HAP-1 (cell line): ENCODE measurements around the gene U2SURP.
A peak's percentile ranks its signal among the peaks of the same experiment; 100 is the strongest.
"Not testable (repeated sequence)": the region's sequence is repeated elsewhere in the genome, so short reads cannot be mapped to it uniquely, and the experiment has no call there.

Experiments used
- DNase-seq, 2 experiments: peaks; one replicate each; pipeline ENCODE4 v3.0.0-alpha.2; 2016 to 2020; ENCODE audit warnings: low spot score in 2 of 2
- H3K27me3 ChIP-seq: fragments of 250-450 bp; sonication (Bioruptor Pico); 2 replicates; pipeline ENCODE4 v1.5.1; 2020; ENCODE audit warnings: low read depth, mild to moderate bottlenecking, moderate library complexity
- H3K36me3 ChIP-seq: fragments of 250-450 bp; sonication (Bioruptor Pico); replicated peaks from 2 replicates; pipeline ENCODE4 v1.5.1; 2020; ENCODE audit warnings: mild to moderate bottlenecking
- H3K4me1 ChIP-seq: fragments of 250-450 bp; sonication (Bioruptor Pico); 2 replicates; pipeline ENCODE4 v1.5.1; 2020; ENCODE audit warnings: mild to moderate bottlenecking
- H3K4me3 ChIP-seq: fragments of 250-450 bp; sonication (Bioruptor Pico); 2 replicates; pipeline ENCODE4 v1.5.1; 2020; ENCODE audit warnings: mild to moderate bottlenecking, moderate library complexity
- H3K9me3 ChIP-seq: fragments of 250-450 bp; sonication (Bioruptor Pico); 2 replicates; pipeline ENCODE4 v1.5.1; 2020; ENCODE audit warnings: mild to moderate bottlenecking, moderate library complexity
- in situ Hi-C: fragments of 300-500 bp; cut with MboI; formaldehyde crosslinking; loops from 3 replicates; pipeline ENCODE4 v1.14.3; 2020; ENCODE audit warnings: low sequenced_read_pairs, inconsistent platforms, mixed read lengths

The U2SURP gene

DNA sequence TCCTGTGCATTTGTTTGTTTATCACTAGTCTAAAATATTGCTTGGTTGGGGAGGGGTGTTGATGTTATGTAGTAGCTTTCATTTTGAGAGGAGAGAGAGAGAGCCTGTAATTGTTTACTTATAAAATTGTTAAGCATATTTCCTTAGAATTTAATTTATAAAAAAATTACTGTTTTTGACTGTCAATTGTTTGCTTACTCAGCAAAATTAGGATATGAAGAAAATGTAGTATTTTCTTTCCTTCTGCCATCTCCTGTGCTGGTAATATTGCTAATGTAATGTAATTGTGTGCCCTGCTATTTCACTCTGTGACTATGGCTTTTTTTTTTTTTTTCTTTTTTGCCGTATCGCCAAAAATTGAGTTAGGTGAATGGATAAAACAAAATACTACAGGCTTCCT, 3.5 kb downstream of the U2SURP start:
- Histone ChIP-seq H3K4me3 (0 out of 2 replicates have a peak overlapping the region, but pooled peaks have one; percentile 4), H3K36me3 (peaks cover 6% of the 10 kb centered on the region), H3K9me3 (no peaks in the 10 kb centered on the region), H3K27me3 (no peaks in the 10 kb centered on the region), H3K4me1 (peaks cover 4% of the 10 kb centered on the region)
- DNase-seq = no peak
- in situ Hi-C loops = no loop called here

DNA sequence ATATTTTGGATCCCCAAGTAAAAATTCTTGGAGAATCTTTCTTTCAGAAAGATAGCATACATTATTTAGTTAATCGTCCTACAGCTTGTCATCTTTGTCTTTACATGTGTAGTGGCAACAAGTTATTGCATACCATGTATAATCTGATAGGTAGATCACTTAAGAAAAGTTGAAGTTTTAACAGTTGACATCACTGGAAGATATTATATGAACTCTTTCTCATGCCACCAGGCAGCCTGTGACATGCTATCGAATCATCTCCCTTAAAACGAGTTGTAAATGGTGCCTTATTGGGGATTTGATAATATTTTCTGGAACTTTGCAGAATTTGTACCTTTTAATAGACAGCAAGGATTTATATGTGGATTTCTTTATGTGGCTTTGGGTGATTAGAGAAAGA, 8.7 kb downstream of the U2SURP start:
- in situ Hi-C loops = no loop called here
- peaks cover 15% of the 10 kb centered on the region for H3K36me3 ChIP-seq
- no peaks in the 10 kb centered on the region for H3K27me3 ChIP-seq
- H3K4me1 ChIP-seq = no peaks in the 10 kb centered on the region
- H3K9me3 ChIP-seq = no peaks in the 10 kb centered on the region
- no peak overlapping the region for H3K4me3 ChIP-seq
- DNase-seq = no peak

DNA sequence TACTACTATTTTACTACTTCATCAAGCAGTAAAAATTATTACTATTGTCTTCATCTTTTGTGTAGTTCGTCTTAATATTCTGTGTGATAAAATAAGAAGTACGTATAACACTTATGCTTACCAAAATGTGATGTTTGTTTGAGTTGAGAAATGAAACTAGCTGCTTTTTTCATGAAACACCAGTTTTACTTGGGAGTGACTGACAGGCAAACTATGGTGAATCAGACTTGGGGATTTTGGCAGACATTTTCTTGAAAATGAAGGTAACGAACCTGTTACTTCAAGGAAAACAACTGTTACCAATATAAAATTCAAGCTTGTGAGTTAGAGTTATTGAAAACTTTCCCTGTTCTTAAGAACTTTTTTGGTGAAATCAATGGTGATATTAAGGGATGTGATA, 10.3 kb downstream of the U2SURP start:
- H3K4me1 ChIP-seq = no peaks in the 10 kb centered on the region

DNA sequence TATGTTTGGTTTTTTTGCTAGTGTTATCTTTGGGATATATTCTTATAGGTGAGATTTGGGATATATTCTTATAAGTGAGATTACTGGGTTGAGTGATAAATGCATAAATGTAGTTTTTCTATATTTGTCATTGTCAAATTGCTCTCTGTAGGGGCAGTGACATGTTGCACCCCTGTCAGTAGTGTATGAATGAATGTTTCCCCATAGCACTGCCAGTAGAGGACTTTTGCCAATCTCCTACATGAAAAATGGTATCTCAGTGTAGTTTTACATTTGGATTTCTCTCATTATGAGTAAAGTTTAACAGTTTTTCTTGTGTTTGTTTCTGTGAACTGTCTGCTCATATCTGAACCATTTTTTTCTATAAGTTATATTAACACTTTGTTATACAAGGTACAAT, 13.6 kb downstream of the U2SURP start:
- Histone ChIP-seq H3K9me3 (no peaks in the 10 kb centered on the region), H3K4me1 (no peaks in the 10 kb centered on the region), H3K4me3 (no peak overlapping the region), H3K27me3 (no peaks in the 10 kb centered on the region), H3K36me3 (peaks cover 56% of the 10 kb centered on the region)
- no peak for DNase-seq
- in situ Hi-C loops = no loop called here

More for the DNA sequence above, 10.3 kb downstream of the U2SURP start:
- in situ Hi-C loops = no loop called here
- peaks cover 28% of the 10 kb centered on the region for H3K36me3 ChIP-seq
- DNase-seq = no peak
- no peaks in the 10 kb centered on the region for H3K9me3 ChIP-seq
- no peak overlapping the region for H3K4me3 ChIP-seq
- H3K27me3 ChIP-seq = no peaks in the 10 kb centered on the region

DNA sequence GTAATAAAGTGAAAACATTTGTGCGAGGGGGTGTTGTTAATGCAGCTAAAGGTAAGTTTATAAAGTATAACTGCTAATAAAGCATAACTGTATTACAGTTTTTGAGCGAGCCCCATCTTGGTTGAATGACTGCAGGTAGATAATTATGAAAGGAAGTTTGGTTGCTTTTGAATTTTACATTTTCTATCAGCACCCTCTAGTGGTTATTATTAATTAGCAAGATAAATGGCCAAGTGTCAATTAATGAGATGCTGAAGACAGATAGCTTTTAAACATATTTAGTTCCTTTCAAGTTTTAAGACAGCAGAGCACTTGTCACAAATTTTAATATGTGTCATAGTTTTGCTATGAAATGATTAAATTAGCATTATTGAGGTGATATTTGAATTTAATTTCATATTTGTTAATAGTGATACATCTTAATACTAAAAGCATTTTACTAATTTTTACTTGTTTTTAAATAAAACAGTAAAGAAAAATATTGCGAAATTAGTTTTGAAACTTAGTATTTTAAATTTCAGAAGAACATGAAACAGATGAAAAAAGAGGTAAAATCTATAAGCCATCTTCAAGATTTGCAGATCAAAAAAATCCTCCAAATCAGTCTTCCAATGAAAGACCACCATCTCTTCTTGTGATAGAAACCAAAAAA, 15.1 kb downstream of the U2SURP start:
- in situ Hi-C loops = no loop called here
- H3K4me1 ChIP-seq = no peaks in the 10 kb centered on the region; the same call in 1 of the 2 replicates
- H3K36me3 ChIP-seq = peaks cover 65% of the 10 kb centered on the region
- no peaks in the 10 kb centered on the region for H3K27me3 ChIP-seq
- DNase-seq = no peak
- no peaks in the 10 kb centered on the region for H3K9me3 ChIP-seq
- H3K4me3 ChIP-seq = no peak overlapping the region

DNA sequence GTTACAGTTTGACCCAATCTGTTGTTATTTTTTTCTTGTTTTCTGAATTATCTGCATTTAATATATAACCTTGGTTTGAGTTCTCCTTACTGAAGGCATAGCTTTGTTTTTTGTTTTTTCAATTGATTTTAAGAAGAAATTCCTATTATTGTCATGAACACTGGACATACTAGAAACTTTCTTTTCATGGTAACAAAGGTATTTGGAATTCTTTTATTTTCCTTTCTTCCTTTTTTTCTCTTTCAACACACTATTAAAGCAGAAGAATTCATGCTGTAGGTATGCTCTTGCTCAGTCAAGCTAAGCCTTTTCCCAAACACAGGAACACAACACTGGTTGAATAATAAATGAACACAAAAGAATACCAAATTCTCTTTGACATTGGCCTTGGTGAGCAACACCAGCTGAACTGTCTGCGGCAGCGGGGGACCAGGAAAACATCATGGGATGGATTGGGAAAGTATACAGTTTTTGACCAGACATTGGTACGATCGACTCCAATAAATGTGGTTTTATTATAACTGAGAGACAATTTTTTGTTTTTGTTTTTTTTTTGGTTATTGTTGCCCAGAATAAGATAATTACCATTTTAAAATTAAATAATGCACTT, 23.1 kb downstream of the U2SURP start:
- DNase-seq = peak; percentile 78 to 99

DNA sequence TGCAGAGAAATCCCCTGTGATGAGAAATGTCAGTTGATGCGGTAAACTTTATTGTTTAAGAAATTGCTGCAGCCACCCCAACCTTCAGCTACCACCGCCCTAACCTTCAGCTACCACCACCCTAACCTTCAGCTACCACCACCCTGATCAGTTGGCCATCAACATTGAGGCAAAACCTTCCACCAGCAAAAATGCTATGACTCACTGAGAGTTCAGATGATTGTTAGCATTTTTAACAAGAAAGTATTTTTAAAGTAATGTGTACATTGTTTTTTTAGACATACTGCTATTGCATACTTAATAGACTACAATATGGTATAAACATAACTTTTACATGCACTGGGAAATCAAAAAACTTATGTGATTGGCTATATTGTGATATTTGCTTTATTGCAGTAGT, 30.0 kb downstream of the U2SURP start:
- Histone ChIP-seq H3K9me3 (no peaks in the 10 kb centered on the region), H3K36me3 (peaks cover 80% of the 10 kb centered on the region), H3K4me3 (no peak overlapping the region), H3K4me1 (no peaks in the 10 kb centered on the region), H3K27me3 (no peaks in the 10 kb centered on the region)
- DNase-seq = no peak
- in situ Hi-C loops = no loop called here

More for the DNA sequence above, 23.1 kb downstream of the U2SURP start:
- H3K27me3 ChIP-seq = no peaks in the 10 kb centered on the region
- in situ Hi-C loops = no loop called here
- no peaks in the 10 kb centered on the region for H3K9me3 ChIP-seq
- peaks cover 71% of the 10 kb centered on the region for H3K36me3 ChIP-seq
- no peak overlapping the region for H3K4me3 ChIP-seq
- peaks cover 34% of the 10 kb centered on the region for H3K4me1 ChIP-seq

DNA sequence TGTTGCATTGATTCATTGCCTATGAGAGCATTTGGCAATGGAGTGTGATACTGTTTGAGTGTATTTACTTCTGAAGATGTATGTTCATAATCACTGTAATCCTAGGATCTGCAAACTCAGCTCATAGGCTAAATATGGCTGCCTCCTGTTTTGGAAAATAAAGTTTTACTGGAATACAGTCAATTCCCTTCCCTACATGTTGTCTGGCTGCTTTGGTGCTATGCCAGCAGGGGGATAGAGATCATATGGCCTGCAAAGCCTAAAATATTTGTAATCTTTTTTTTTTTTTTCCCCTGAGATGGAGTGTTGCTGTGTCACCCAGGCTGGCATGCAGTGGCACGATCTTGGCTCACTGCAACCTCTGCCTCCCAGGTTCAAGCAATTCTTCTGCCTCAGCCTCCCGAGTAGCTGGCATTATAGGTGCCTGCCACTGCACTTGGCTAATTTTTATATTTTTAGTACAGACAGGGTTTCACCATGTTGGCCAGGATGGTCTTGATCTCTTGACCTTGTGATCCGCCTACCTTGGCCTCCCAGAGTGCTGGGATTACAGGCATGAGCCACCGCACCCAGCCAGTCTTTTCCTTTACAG, 30.5 kb downstream of the U2SURP start:
- DNase-seq, H3K4me1 ChIP-seq, in situ Hi-C loops, H3K27me3 ChIP-seq, H3K4me3 ChIP-seq, H3K9me3 ChIP-seq: not testable (repeated sequence)
- peaks cover 83% of the 10 kb centered on the region for H3K36me3 ChIP-seq

DNA sequence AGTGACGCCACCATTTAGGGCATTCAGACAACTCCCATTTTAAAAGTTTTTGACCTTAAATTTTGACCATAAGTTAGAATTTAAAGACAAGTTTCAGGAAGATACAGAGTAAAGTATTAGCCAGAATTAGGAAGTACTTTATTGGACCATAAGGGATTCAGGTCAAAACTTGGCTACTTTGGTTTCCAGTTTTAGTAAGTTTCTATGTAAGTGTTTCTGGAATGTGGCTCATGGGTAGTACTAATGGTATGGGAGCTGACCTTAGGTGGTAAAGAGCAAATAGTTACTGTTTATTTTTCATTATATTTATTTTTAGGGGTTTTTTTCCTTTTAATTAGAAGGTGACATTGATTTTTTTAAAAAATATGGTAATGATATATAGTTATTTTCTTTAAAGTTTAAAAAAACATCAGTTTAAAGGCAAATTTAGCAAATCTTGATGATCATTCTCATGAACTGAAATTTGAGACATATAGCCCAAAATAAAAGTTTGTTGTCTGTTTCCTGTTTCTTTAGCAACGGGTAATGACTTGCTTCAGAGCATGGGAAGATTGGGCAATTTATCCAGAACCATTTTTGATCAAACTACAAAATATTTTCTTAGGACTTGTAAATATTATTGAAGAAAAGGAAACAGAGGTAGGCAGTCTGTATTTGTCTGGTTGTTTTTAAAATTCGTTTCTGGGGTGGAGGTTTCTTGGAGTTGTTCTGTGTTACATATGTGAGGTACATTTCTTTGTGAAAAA, 34.3 kb downstream of the U2SURP start:
- H3K36me3 ChIP-seq = peaks cover 62% of the 10 kb centered on the region
- H3K4me1 ChIP-seq = peaks cover 6% of the 10 kb centered on the region
- in situ Hi-C loops = no loop called here
- H3K27me3 ChIP-seq = no peaks in the 10 kb centered on the region
- H3K9me3 ChIP-seq = no peaks in the 10 kb centered on the region
- DNase-seq = no peak
- no peak overlapping the region for H3K4me3 ChIP-seq

DNA sequence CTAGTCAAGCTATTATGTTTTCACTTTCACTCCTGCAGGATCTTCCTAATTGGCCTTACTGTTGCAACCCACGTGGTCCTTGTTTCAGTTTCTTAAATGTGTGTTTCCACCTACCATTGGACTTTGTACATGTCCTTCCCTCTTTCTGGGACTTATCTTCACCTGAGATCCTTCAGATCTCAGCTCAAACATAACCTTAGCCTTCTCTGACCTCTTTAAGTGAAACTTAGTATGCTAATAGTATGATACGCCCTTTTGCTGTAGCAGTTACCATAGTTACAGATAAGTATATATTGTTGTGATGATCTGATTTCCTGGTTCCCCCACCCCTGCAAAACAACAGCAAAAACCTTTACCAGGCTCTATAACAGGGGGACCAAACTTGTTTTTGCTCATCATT, 35.2 kb downstream of the U2SURP start:
- H3K4me3 ChIP-seq = no peak overlapping the region
- H3K9me3 ChIP-seq = no peaks in the 10 kb centered on the region
- peaks cover 56% of the 10 kb centered on the region for H3K36me3 ChIP-seq
- in situ Hi-C loops = no loop called here
- H3K27me3 ChIP-seq = no peaks in the 10 kb centered on the region
- no peak for DNase-seq
- H3K4me1 ChIP-seq = peaks cover 6% of the 10 kb centered on the region

DNA sequence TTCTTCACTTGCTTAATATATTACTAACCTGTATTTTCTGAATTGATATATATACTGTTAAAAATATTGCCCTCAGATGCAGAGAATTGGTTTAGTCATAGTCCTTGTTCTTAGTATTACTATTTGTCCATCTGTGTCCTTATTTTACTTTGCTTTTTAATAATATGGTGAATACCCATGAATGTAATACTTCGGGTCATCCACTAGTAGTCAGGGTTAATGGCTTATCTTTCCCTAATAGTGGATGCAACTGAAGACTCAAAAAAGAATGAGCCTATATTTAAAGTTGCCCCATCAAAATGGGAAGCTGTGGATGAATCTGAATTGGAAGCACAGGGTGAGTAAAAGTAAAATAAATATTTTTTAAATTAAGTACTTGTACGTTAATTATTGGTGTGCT, 36.5 kb downstream of the U2SURP start:
- peaks cover 56% of the 10 kb centered on the region for H3K36me3 ChIP-seq
- in situ Hi-C loops = no loop called here

DNA sequence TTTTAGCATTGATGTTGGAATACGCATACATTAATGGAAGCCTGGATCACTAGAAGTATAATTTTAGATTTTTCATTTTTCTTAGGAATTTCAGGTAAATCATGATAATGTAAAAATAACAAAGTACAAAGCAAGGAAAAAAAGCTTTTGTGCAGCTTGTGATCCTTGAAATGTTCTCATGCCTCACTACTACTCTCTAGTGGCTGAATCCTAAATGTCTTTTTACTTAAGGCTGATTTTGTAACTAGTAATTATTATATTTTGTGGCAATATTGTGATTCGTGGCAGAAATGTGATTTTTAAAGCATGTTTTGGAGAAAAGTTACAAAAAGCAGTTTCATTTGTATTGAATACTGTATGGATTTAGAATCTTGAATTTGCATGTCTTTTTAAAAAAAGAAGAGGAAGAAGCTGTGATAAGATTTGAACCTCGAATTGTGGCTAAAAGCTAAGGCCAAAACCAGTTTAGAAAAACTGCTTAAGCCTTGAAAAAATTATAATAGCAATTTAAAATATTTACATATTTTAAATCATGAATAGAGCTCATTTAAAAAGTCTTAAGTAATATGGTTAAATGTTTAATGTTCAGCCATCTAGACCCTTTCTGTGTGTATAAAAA, 39.0 kb downstream of the U2SURP start:
- peaks cover 66% of the 10 kb centered on the region for H3K36me3 ChIP-seq

More for the DNA sequence above, 36.5 kb downstream of the U2SURP start:
- Histone ChIP-seq H3K4me3 (no peak overlapping the region), H3K27me3 (no peaks in the 10 kb centered on the region), H3K4me1 (peaks cover 6% of the 10 kb centered on the region), H3K9me3 (no peaks in the 10 kb centered on the region)
- no peak for DNase-seq

DNA sequence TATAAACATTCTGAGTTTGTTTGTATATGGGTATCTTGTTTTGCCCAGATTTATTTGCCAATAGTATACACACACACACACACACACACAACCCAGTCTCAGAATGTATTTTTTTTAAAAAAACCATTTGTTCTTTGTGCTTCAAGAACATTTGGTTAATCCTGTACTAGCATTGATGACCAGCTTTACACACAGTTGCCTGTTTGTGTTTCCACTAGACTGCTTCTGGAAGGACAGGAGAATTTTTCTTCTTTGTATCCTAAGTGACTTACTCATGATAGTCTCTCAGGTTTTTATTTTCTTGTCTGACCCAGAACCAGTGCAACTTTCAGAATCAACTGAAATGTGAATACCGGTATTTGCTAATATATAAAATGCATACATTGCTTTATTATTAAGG, 40.5 kb downstream of the U2SURP start:
- Histone ChIP-seq H3K9me3 (no peaks in the 10 kb centered on the region), H3K4me3 (no peak overlapping the region), H3K27me3 (no peaks in the 10 kb centered on the region), H3K4me1 (peaks cover 6% of the 10 kb centered on the region), H3K36me3 (peaks cover 57% of the 10 kb centered on the region)
- no peak for DNase-seq
- in situ Hi-C loops = no loop called here

More for the DNA sequence above, 39.0 kb downstream of the U2SURP start:
- H3K4me1 ChIP-seq = peaks cover 6% of the 10 kb centered on the region
- in situ Hi-C loops = no loop called here
- H3K9me3 ChIP-seq = no peaks in the 10 kb centered on the region
- DNase-seq = peak in 1 of 2 experiments; percentile 44
- H3K4me3 ChIP-seq = no peak overlapping the region
- H3K27me3 ChIP-seq = no peaks in the 10 kb centered on the region
